ENCODE results near the gene TNFRSF13B.

DNA sequence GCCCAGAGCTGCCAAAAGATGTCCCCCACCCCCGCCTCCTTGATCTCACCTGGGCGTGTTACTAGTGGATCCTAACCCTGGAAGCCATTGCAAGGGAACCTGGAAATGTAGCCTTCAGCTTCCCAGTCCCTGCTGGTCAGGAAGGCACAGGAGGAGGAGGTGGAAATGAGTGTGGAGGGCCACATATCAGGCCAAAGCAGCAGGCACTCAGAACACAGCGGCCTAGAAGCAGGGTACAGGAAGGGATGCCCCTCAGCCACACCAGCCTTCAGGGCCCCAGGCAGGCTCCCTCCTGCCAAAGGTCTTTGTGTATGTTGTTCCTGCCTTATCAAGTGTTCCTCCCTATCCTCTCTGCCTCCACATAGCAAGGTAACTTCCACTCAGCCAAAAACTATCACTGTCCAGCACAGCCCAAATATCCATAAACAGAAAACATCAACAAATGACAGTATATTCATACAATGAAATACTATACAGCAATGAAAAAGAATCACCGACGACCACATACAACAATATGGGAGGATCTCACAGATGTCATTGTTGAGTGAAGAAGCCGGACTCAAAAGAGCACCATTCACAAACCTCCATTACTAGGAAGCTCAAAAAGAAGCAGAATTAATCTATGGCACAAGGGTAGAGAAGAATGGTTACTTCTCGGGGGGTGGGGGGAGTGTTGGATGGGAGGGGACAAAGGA lies 28.2 kb upstream of the TNFRSF13B start:
- TF ChIP-seq, protein P1, sequence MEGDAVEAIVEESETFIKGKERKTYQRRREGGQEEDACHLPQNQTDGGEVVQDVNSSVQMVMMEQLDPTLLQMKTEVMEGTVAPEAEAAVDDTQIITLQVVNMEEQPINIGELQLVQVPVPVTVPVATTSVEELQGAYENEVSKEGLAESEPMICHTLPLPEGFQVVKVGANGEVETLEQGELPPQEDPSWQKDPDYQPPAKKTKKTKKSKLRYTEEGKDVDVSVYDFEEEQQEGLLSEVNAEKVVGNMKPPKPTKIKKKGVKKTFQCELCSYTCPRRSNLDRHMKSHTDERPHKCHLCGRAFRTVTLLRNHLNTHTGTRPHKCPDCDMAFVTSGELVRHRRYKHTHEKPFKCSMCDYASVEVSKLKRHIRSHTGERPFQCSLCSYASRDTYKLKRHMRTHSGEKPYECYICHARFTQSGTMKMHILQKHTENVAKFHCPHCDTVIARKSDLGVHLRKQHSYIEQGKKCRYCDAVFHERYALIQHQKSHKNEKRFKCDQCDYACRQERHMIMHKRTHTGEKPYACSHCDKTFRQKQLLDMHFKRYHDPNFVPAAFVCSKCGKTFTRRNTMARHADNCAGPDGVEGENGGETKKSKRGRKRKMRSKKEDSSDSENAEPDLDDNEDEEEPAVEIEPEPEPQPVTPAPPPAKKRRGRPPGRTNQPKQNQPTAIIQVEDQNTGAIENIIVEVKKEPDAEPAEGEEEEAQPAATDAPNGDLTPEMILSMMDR (IDR thresholded peaks at IDR 0.05): no peak
- TF ChIP-seq POLR2A (IDR thresholded peaks at IDR 0.05): no peak

Measured in uterus (tissue), 2 donors.